ENCODE measurements around the gene YJU2.
"Not testable (repeated sequence)": the region's sequence is repeated elsewhere in the genome, so short reads cannot be mapped to it uniquely, and the experiment has no call there.

Gene YJU2

DNA sequence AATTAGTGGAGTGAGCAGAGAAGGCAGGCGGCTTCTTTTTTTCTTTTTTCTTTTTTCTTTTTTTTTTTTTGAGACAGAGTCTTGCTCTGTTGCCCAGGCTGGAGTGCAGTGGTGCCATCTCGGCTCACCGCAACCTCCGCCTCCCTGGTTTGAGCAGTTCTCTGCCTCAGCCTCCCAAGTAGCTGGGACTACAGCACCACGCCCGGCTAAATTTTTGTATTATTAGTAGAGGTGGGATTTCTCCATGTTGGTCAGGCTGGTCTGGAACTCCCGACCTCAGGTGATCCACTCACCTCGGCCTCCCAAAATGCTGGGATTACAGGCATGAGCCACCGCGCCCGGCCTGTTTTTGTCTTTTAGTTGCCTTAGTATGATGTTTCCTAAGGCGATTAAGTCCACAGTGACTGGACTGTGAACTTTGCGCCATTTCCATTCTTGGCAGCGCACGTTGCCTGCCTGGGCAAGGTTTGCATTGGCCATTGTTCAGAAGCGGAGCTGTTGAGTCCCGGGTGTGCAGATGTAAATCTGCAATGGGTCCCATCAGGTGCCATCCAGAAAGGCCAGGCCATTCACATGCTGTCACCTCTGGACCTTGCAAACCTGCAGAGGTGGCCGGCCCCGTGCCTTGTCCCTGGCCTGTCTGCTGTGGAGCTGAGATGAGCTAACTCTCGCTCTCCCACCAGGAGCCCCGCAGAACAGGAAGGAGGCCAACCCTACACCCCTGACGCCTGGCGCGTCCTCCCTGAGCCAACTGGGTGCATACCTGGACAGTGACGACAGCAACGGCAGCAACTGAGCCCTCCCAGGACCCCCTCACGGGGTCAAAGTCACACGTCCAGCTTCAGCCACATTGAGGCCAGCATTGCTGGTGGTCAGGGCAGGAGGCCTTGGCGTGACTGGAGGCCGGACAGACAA is 21.3 kb downstream of the YJU2 start:
- DNase-seq (ENCODE audit: low read depth in 2 of 2): no peak

DNA sequence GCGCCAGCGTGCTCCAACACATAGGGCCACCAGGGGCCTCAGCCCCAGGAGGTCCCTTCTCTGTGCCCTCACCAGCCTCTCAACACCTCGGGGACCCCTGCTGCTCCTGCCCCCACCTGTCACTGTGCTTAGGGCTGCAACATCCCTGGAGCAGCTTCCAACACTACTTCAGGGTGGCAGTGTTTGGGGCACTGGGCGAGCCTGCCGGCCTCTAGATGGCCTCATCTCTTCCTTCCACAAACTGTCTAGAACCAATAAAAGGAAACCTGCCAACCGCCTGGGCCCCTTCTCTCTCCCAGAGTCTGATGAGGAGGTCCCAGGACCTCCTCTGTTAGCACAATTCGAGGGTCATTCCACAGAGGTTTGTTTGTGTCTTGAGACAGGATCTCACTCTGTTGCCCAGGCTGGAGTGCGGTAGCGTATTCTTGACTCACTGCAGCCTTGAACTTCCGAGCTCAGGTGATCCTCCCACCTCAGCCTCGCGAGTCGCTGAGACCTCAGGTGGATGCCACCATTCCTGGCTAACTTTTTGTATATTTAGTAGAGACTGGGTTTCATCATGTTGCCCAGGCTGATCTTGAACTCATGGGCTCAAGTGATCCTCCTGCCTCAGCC is 22.0 kb downstream of the YJU2 start:
- no peak for DNase-seq (ENCODE audit: low read depth in 2 of 2)

DNA sequence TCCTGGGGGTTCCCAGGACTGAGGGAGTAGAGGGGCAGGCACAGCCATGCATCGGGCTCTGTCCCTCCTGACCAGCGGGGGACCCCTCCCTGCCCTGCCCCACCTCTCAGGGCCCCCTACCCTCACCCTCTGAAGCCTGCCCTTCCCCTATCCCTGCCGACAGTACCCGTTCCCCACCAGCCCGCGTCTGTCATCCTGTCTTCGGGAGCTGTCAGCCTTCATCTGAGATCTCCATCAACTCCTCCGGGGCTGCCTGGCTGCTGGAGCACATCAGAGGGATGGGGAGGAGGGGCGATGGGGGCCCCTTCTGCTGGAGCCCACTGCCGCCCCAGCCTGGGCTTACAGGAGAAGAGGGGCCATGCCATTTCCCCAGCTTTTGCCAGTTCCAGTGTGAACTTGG is 26.0 kb downstream of the YJU2 start:
- no peak for DNase-seq (ENCODE audit: low read depth in 2 of 2)

DNA sequence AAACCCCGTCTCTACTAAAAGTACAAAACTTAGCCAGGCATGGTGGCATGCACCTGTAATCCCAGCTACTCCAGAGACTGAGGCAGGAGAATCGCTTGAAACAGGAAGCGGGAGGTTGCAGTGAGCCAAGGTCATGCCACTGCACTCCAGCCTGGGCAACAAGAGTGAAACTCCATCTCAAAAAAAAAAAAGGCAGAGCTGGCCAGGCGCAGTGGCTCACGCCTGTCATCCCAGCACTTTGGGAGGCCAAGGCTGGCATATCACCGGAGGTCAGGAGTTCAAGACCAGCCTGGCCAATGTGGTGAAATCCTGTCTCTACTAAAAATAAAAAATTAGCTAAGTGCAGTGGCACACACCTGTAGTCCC is 27.4 kb downstream of the YJU2 start:
- not testable (repeated sequence) for DNase-seq (ENCODE audit: low read depth in 2 of 2)

DNA sequence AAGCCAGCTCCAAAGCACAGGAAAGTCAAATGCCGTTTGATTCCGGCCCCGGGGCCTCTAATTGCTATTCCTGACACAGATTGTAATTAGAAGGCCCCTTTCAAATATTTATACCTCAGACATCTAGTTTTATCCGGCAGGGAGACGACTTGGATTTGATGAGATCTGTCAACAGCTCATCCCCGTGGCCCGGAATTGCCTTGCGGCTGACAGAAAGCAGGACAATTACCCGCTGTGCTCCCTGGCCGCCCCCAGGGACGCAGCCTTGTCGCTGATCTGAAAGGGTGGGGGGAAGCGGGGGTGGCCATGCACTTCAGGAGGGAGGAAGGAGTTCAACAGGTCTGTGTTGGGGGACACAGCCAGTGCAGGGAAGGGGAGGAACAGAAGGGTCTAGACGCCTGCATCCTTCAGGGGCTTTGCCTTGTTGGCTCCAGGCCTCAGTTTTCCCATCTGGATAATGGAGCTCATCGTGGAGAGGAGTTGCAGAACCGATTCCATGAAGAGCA is 30.4 kb downstream of the YJU2 start:
- DNase-seq (ENCODE audit: low read depth in 2 of 2): no peak

DNA sequence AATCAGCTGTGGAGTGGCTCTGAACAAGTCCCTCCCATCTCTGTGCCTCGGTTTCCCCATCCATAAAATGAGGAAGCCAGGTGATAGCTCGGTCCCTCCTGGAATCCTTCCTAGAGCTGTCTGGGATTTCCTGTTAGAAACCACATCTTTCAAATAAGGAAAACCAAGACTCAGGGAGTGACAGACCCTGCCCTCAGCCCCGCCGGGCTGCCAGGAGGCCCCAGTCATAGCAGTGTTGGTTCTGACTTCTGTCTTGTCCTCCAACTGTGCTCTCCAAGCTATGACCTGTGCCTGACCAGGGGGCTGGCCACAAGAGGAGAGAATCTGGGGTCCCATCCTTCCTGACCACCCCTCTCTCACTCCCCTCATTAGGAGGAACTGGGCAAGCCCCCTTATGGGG is 31.1 kb downstream of the YJU2 start:
- no peak for DNase-seq (ENCODE audit: low read depth in 2 of 2)

DNA sequence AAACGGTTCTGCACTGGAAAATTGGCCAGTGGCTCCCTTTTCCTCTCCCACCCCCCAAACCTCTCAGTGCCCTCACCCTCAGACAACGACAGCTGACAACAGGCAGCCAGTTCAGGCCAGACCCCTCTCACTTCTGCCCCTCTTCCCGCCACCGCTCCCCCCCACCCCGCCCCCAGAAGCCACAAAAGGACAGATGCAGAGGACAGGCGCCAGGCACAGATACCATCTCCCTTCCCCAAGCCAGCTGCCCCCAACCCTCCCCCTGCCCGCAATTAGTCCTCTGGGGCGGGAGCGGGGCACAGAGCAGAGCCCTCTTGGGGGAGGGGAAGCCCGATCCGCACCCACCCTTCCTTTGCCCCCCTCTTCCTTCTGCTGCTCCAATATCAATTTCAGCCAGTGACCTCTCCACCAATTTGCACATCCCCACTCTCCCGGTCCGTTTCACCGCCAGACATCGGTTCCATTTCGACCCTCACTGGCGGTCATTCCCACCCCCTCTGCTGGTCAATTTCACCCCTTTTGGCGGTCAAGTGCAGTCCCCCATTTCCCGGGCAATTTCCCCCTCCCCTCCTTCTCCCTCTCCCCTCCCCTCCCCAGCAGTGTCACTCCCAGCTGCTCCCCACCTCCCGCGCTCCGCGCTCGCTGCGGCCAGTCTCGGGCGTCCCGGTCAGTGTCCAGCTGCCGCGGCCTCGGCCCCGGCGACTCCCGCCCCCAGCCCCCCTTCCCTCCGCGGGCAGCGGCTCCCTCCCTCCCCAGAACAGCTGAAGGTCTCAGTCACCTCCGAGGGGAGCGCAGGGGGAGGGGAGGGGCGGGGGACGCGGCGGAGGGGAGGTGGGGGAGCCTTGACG is 31.8 kb downstream of the YJU2 start, which contains the start of gene SHD:
TSS of gene SHD (plus strand) at position 848 of the 848 bp plus-strand sequence. CDS start 798 bp downstream, outside the sequence.
- no peak for DNase-seq (ENCODE audit: low read depth in 2 of 2)

DNA sequence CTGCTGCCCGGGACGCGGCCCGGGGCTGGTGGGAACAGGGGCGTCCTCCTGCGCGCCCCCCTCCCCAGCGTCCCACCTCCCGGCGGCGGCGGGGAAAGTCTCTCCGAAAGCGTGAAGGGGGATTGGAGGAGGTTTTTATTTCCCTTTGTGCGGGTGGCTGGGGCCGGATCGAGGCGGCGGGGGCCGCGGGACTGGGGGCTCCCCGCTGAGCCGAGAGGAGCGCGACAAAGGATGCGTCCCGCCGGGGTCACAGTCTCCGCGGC is 32.3 kb downstream of the YJU2 start:
- DNase-seq (ENCODE audit: low read depth in 2 of 2): no peak

DNA sequence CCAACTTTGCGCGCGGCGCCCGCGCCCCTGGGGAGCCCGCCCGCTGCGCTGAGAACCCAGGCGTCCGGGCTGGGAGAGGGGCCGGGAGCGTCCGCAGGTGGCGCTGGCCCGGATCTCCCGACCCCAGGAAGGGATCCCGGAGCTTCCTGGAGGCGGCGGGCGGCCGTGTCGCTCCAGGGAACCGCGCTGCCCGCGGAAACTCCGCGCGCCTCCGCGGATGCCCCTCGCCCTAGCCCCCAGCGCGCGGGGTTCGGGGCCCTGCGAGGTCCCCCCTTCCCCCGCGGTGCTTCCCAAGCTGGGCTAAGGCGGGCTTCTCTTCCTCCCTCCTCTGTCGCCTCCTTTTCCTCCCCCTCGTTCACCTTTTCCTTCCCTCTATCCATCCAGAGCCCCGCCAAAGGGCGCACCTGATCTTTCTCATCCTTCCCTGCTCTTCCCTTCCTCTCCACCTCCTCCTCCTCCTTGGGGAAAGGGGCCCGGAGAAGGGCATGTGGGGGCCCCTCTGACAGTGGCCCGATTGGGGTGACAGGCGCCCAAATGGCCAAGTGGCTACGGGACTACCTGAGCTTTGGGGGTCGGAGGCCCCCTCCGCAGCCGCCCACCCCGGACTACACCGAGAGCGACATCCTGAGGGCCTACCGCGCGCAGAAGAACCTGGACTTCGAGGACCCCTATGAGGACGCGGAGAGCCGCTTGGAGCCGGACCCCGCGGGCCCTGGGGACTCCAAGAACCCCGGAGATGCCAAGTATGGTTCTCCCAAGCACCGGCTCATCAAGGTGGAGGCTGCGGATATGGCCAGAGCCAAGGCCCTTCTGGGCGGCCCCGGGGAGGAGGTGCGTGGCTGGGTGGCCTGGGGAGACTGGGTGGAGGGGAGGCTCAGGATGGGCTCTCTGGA is 32.9 kb downstream of the YJU2 start:
- DNase-seq (ENCODE audit: low read depth in 2 of 2): no peak

DNA sequence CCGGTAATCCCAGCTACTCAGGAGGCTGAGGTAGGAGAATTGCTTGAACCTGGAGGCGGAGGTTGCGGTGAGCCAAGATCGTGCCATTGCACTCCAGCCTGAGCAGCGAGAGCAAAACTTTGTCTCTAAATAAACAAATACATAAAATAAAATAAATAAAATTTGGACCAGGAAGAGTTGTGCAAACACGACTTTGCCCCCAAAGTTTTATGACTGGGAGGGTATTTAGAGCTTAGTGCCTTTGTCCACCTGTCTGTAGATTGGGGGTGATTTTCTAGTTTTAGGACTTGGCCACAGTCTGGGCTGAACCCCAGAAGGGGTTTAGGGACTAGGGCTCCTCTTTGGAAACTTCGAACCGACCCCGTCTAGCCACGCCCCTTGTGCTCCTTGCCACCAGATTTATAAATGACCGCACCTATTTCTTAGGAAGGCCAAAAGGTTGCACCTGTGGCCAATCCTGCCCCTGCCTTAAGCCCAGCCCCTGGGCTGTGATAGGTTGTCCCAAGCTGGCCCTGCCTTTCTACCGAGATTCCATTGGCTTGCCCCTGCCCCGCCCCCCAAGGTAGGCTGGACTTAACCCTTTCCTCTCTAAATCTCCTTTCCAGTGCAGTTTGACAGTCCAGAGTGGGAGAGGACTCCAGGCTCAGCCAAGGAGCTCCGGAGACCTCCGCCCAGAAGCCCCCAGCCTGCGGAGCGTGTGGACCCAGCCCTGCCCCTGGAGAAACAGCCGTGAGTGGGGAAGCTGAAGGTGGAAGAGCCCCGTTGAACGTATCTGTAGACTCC is 37.5 kb downstream of the YJU2 start:
- no peak for DNase-seq (ENCODE audit: low read depth in 2 of 2)

DNA sequence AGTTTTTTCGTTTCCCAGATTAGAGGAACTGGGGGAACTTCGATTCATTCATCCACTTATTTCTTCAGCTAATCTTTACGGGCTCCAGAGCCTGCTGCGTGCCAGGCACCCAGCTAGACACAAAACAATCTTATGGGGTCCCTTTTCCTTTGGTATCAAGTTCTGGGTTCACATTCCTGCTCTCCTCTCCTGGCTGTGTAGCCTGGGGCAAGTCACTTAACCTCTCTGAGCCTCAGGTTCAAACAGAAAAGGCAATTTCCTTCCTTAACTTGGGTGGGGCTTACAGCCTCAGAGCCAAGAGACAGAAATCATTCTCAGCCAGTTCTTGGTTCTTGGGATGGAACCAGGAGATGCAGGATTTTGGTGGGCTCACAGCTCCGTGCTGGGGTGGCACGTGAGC is 38.1 kb downstream of the YJU2 start:
- no peak for DNase-seq (ENCODE audit: low read depth in 2 of 2)

DNA sequence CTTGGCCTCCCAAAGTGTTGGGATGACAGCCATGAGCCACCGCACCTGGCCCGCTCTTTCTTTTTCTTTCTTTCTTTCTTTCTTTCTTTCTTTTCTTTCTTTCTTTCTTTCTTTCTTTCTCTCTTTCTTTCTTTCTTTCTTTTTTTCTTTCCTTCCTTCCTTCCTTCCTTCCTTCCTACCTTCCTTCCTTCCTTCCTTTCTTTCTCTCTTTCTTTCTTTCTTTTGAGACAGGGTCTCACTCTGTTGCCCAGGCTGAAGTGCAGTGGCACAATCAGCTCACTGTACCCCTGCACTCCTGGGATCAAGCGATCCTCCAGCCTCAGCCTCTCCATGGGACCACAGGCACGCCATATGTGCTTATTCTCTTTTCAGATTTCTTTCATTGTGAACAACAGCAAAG is 39.3 kb downstream of the YJU2 start:
- not testable (repeated sequence) for DNase-seq (ENCODE audit: low read depth in 2 of 2)

DNA sequence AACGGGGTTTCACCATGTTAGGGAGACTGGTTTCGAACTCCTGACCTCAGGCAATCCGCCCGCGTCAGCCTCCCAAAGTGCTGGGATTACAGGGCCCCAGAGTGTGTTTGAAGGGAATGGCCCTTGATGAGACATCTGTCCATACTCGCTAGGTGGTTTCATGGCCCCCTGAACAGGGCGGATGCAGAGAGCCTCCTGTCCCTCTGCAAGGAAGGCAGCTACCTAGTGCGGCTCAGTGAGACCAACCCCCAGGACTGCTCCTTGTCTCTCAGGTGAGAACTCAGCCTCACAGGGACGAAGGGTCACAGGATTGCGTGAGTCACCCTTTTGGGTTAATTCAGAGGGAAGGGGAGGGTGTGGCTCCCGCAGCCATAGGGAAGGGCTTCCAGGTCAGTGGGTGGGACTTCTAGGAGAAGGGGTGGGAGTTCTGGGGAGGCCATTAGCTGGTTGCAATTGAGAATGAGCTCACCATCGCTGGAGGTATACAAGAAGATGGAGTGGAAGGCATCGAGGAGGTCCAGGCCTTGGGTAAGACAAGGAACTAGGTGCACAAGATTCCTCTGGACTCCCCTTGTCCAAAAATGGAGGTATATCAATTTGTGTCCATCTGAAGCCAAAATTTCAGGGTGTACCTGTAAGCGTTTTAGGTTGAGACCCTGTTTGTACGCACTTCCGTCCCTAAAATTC is 41.4 kb downstream of the YJU2 start:
- DNase-seq (ENCODE audit: low read depth in 2 of 2): no peak

DNA sequence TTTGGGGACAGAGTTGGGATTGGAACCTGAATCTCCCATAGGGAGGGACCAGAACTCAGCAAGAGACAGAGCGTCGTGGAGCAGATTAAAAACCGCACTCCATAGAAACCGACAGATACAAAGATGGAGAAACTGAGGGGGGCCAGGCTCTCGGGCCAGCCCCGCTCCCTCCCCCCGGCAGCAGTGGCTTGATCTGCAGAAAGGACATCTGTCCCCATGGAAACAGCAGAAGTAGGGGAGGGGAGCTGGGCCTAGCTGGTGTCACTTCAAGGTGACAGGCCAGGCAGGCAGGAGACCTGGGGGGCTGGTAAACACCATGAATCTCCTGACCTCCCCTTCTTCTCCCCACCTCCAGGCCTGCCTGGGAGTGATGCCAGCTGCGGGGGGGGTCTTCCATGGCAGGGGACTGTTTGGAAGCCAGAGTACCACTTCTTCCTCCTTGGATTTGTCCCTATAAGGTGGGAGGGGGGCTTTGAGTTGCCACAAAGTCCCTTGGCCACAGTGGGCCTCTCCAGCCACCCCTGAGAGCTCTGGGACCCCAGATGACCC is 44.4 kb downstream of the YJU2 start:
- DNase-seq (ENCODE audit: low read depth in 2 of 2): no peak

DNA sequence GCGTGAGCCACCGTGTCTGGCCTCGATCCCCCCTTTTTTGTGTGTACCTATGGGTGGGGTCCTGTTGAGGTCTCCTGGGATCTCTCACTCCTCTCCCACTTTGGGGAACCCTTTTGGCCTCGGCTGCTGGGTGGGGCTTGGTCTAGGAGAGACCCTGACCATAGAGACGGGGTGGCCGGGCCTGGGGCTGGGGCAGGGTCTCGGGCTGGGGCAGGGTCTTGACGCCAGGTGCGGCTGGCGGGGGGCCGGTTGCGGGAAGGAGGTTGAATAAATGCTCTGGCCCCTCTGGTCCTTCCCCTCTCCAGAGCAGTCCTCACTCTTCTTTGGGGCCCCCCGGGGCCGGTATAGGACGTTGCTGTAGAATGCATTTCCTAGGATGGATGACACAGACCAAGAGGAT is 45.6 kb downstream of the YJU2 start:
- DNase-seq (ENCODE audit: low read depth in 2 of 2): no peak

DNA sequence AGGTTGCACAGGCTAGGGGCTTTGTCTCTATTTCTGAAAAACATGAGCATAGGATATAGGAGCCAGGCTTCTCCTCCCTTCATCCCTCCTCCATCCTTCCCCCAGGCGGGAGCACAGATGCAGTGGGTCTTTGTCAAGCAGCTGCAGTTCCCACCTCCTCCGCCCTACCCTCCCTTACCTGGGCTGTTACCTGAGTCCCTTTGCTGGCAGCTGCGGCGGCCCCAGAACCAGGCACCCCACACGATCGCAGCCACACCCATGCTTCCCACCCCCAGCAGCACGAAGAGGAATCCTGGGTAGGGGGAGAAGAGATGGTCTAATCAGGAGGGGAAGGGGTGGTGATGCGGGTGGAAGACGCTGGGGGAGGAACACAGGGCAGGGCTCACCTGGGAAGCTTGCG is 47.5 kb downstream of the YJU2 start:
- DNase-seq (ENCODE audit: low read depth in 2 of 2): no peak

DNA sequence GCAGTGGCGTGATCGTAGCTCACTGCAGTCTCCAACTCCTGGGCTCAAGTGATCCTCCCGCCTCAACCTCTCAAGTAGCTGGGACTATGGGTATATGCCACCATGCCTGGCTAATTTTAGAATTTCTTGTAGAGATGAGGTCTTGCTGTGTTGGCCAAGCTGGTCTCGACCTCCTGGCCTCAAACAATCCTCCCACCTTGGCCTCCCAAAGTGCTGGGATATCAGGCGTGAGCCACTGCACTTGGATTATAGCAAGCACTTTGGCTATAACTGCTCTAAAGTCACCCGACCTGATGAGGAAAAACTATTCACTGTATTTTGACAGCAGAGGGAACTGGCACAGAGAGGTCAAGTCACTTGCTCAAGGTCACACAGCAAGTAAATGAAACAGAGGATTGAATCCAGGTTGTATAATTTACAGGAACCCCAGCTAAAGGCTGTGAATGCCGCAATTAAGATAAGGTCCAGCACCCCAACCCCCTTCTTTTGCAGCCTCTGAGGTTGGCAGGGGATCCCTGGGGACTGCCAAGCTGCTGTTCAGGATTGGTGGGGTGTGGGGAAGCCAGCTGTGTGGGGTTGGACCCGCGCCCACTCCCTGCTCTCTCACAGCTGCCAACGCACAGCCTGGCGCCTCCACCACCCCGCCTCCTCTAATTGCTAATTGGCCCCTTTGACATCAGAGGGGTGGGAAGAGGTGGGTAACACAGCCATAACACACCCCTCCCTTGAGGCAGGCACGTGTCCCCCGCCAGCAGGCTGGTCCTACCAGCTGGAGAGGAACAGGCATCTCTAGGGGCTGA is 49.3 kb downstream of the YJU2 start:
- no peak for DNase-seq (ENCODE audit: low read depth in 2 of 2)

DNA sequence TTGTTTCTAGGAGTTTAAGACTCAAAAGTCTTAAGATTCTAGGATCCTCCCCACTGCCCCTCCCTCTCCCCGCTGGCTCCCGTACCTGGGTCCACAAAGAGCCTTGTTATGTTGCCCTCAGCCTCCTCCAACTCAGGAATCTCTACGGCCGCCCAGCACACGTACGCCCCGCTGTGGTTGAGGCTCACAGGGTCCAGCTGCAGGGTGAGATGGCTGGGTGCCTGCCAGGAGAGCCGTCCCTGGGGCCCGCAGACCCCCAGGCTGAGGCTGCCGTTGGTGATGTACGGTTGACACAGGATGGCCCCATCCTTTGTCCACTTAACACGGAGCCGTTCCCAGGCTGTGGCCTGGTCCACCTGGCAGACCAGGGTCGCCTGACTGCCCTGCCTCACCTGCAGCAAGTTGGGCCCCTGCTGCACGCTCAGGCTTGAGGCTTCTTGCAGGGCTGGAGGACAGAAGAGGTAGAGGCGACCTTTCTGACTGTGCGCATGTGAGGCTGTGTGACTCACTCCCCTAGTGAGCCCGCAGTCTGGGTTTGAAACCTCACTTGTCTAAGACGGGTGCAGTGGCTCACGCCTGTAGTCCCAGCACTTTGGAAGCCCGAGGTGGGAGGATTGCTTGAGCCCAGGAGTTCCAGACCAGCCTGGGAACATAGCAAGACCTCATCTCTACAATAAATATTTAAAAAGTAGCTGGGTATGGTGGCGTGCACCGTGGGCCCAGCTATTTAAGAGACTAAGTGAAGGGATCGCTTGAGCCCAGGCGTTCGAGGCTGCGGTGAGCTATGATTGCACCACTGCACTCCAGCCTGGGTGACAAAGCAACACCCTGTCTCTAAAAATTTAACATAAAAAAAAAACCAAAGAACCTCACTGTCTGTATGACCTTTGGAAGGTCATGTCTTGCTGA is 51.3 kb downstream of the YJU2 start:
- DNase-seq (ENCODE audit: low read depth in 2 of 2): no peak
